ENCODE data around the gene TRIM17. TPM values are rescaled to one million over a fixed set of nuclear protein-coding genes. Genes with fewer than 3 reads are reported as not detected.

Gene TRIM17
- polyA plus RNA-seq, 1 of the 3 experiments (the other 2 are of a cell fraction) = 1.6 TPM

DNA sequence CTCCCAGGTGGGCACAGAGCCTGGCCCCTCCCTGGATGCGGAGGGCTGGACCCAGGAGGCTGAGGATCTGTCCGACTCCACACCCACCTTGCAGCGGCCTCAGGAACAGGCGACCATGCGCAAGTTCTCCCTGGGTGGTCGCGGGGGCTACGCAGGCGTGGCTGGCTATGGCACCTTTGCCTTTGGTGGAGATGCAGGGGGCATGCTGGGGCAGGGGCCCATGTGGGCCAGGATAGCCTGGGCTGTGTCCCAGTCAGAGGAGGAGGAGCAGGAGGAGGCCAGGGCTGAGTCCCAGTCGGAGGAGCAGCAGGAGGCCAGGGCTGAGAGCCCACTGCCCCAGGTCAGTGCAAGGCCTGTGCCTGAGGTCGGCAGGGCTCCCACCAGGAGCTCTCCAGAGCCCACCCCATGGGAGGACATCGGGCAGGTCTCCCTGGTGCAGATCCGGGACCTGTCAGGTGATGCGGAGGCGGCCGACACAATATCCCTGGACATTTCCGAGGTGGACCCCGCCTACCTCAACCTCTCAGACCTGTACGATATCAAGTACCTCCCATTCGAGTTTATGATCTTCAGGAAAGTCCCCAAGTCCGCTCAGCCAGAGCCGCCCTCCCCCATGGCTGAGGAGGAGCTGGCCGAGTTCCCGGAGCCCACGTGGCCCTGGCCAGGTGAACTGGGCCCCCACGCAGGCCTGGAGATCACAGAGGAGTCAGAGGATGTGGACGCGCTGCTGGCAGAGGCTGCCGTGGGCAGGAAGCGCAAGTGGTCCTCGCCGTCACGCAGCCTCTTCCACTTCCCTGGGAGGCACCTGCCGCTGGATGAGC, 44.3 kb downstream of the TRIM17 start:
- no peak for DNase-seq
- POLR2A ChIA-PET = no interaction called here
- TF ChIP-seq TCF12 (IDR thresholded peaks at IDR 0.05) (no peak), JUND (IDR thresholded peaks at IDR 0.05) (no peak), FOSL2 (IDR thresholded peaks at IDR 0.05; ENCODE audit: borderline replicate concordance, low read depth) (no peak), GATA2 (CRISPR knock-in tag; IDR thresholded peaks at IDR 0.05) (no peak), FOXM1 (IDR thresholded peaks at IDR 0.05; ENCODE audit: low read depth) (no peak), NRF1 (IDR thresholded peaks at IDR 0.05; ENCODE audit: low read depth, low read length) (no peak), CHD2 (IDR thresholded peaks at IDR 0.05; ENCODE audit: low read length, partially characterized antibody) (no peak), ELF1 (IDR thresholded peaks at IDR 0.05) (no peak), MXI1 (IDR thresholded peaks at IDR 0.05; ENCODE audit: low read depth, low read length) (no peak), FOXJ3 (CRISPR knock-in tag; IDR thresholded peaks at IDR 0.05) (no peak), YY1 (IDR thresholded peaks at IDR 0.05; ENCODE audit: low read depth) (no peak), EP300 (IDR thresholded peaks at IDR 0.05; ENCODE audit: borderline replicate concordance in 1 of 2, low read depth in 1 of 2, low read length in 1 of 2) (no peak), GABPA (IDR thresholded peaks at IDR 0.05; ENCODE audit: low read depth) (no peak), RCOR1 (IDR thresholded peaks at IDR 0.05; ENCODE audit: low read length) (no peak)
- TF ChIP-seq, protein P1, sequence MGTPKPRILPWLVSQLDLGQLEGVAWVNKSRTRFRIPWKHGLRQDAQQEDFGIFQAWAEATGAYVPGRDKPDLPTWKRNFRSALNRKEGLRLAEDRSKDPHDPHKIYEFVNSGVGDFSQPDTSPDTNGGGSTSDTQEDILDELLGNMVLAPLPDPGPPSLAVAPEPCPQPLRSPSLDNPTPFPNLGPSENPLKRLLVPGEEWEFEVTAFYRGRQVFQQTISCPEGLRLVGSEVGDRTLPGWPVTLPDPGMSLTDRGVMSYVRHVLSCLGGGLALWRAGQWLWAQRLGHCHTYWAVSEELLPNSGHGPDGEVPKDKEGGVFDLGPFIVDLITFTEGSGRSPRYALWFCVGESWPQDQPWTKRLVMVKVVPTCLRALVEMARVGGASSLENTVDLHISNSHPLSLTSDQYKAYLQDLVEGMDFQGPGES (IDR thresholded peaks at IDR 0.05; ENCODE audit: low read depth, low read length) = no peak
- TF ChIP-seq, protein P2, sequence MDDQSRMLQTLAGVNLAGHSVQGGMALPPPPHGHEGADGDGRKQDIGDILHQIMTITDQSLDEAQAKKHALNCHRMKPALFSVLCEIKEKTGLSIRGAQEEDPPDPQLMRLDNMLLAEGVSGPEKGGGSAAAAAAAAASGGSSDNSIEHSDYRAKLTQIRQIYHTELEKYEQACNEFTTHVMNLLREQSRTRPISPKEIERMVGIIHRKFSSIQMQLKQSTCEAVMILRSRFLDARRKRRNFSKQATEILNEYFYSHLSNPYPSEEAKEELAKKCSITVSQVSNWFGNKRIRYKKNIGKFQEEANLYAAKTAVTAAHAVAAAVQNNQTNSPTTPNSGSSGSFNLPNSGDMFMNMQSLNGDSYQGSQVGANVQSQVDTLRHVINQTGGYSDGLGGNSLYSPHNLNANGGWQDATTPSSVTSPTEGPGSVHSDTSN (IDR thresholded peaks at IDR 0.05) = no peak
- TF ChIP-seq, protein P3, sequence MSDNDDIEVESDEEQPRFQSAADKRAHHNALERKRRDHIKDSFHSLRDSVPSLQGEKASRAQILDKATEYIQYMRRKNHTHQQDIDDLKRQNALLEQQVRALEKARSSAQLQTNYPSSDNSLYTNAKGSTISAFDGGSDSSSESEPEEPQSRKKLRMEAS (IDR thresholded peaks at IDR 0.05; ENCODE audit: low read depth) = no peak
- no peaks in the 10 kb centered on the region for H4K20me1 ChIP-seq (ENCODE audit: insufficient read depth)
- CTCF ChIA-PET = interaction anchor here (1.5 kb wide), 1 partner anchor 31 kb away, joined by 3 read pairs; no protein-coding TSS in a partner anchor
- WGBS (ENCODE audit: low lambda C conversion rate) = 90% methylated on average over 14 of the region's 34 CpGs
- no peaks in the 10 kb centered on the region for H3K79me2 ChIP-seq (ENCODE audit: insufficient read depth)
- no peaks in the 10 kb centered on the region for H3K9me3 ChIP-seq
- H3K9ac ChIP-seq = no peak overlapping the region
- no peak overlapping the region for H2AFZ ChIP-seq (ENCODE audit: low read depth)
- no peaks in the 10 kb centered on the region for H3F3A ChIP-seq (replicated peaks; ENCODE audit: insufficient read depth)
- no peaks in the 10 kb centered on the region for H3K36me3 ChIP-seq (replicated peaks in 1 of 2; ENCODE audit: control insufficient read depth in 1 of 2, insufficient read depth in 2 of 2, low read length in 1 of 2)
- no peaks in the 10 kb centered on the region for H3K9me2 ChIP-seq
- H3K4me1 ChIP-seq (ENCODE audit: control insufficient read depth in 1 of 2, insufficient read depth in 2 of 2, low read depth in 1 of 2, low read length in 1 of 2) = no peaks in the 10 kb centered on the region; a peak in 1 of 4 replicates
- no peak overlapping the region for H3K27ac ChIP-seq (ENCODE audit: low read depth in 2 of 2, low read length in 1 of 2)
- no peak overlapping the region for H3K4me2 ChIP-seq
- no peaks in the 10 kb centered on the region for H3K27me3 ChIP-seq (ENCODE audit: insufficient read depth)
- no peak overlapping the region for H3K4me3 ChIP-seq (ENCODE audit: low read depth in 2 of 2, low read length in 1 of 2)
